ENCODE measurements around the gene CCNI2.
"Not testable (repeated sequence)": the region's sequence is repeated elsewhere in the genome, so short reads cannot be mapped to it uniquely, and the experiment has no call there.

CCNI2 gene

DNA sequence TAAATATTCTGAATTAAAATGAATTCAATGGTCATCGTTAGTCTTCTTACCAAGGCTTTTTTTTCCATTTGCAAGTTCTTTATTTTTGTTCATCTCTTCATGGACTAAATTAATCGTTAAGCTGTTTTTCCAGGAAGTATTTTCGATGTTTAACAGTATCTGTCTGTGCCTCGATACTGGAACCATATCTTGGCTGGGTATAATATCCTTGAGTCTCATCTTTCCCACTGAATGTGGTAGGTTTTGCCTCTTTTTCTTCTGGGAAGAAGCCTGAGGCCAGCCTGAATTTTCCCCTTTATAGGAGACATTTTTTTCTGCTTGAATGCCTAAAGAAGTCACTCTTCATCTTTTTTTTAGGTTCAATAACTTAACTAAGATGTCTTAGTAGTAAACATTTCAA is 33.8 kb downstream of the CCNI2 start:
- DNase-seq (ENCODE audit: low read depth), result no peak

DNA sequence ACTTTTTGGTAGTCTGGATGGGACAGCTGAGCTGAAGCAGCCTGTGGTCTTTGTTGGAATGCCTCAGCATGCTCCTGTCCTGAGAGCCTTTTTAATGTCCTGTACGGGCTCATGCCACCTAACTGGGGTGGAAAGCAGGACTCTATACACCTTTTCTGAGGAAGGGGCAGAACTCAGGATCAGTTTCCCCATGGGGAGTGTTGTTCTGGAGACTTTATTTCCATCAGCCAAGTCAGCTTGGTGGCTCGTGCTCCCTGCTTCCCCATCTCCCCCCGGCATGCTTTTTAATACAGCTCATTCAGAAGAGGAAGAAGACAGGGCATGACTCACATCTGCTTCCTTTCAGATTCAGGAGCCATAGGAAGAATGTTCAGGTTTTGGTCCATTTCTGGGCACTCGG is 34.9 kb downstream of the CCNI2 start:
- DNase-seq (ENCODE audit: low read depth), result no peak

GRCh38 chr5:132785365-132785764 is 38.1 kb downstream of the CCNI2 start:
- DNase-seq (ENCODE audit: low read depth), result no peak

DNA sequence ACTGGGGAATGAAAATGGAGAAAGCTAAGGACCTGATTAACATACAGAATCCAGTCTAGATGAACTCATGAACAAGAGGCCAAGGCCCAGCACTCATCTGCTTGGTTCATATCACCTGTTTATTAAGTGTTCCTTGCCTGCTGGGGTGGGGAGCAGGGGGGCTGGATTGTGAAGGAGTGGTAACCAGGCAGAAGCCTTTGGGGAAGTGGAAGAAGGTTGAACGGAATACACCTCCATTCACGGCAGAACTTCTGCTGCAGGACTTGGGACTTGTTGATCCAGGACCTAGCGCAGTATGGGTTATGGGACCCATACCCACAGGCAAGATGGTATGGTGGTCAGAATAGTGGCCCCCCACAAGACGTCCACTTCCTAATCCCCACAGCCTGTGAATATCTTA is 38.6 kb downstream of the CCNI2 start:
- DNase-seq (ENCODE audit: low read depth), result no peak

- DNase-seq (ENCODE audit: low read depth), result no peak
Measured at GRCh38 chr5:132787076-132787475, 39.9 kb downstream of the CCNI2 start.

DNA sequence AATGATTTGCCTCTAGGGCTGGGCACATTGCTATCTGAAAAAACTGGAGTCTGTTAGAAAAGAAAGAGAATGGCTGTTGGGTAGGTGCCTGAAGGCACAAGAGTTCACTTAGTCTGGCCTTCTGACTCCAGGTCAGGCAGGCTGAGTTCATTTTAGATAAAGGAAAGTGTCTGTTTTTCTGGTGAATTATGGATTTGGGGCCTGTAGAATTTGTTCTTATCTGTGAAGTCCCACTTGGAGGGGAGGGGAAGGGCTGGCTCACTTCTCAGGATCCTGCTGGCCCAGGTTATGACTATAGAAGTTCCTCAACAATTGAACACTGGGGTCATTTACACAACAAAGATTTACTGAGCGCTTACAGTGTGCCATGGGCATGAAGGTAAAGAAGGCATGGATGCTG is 41.3 kb downstream of the CCNI2 start:
- DNase-seq (ENCODE audit: low read depth), result no peak

DNA sequence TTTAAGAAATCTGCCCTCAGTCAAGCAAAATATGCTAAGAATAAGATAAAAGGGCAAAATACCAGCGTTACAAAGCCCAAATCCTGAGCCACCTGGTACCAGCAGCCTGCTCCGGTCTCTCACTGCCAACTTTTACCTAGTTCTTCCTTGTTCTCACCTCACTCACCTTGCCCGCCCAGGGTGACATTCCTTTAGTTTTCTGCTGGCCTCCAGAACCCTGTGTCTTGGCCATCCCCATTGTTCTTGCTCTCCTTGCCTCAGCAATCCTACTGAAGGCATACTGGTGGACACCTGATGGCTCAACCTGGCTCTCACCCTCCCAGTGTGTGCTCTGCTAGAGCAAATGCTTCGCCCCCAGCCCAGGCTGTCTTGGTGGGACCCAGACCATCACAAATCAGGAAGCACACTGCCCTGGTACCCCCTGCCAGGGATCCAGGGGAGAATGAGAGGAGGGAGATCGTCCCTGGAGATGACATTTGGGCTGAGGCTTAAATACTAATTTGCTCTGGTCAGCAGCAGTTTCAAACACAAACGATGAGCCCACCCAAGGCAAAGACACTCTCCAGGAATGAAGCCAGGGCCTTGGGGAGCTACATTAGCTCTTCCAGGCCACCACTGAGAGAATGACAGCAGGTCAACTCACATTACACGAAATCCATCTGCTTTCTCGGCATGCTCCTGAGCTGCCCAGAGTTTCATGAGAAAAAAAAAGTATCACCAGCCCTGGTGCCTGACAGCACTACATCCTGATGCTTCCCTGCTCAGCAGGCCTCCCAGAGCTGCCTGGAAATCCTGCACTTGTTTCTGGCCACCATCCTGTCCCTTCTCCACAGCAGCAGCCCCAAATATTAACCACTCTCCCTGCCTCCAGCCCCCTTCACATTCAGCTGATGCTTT is 42.0 kb downstream of the CCNI2 start:
- DNase-seq (ENCODE audit: low read depth), result no peak

DNA sequence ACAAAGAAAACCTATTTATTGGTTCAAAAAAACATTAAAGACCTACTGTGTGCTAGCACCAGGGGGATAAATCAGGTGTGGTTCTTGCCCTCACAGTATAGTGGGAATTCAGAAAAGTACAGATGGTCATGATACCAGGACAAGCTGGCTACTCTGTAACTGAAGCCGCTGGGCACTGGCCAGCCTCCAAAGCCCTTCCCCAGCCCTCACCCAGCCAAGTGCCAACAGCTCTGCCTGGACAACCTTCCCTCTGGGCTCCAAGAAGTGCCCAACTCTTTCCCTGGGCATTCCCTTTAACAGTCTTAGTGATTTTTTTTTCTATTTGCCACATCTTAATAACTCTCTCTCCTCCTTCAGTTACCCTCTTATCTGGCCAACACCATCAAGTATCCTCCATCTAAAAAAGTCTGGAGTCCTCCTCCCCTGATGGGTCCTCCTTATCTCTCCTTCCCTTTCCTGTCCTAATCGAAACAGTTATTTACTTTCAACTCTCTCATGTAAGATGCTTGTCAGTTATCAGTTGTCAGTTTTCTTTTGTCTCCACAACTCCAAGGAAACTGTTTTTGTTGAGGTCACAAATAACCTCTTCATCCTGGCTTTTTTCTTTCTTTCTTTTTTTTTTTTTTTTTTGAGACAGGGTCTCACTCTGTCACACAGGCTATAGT is 43.1 kb downstream of the CCNI2 start:
- DNase-seq (ENCODE audit: low read depth), result no peak

DNA sequence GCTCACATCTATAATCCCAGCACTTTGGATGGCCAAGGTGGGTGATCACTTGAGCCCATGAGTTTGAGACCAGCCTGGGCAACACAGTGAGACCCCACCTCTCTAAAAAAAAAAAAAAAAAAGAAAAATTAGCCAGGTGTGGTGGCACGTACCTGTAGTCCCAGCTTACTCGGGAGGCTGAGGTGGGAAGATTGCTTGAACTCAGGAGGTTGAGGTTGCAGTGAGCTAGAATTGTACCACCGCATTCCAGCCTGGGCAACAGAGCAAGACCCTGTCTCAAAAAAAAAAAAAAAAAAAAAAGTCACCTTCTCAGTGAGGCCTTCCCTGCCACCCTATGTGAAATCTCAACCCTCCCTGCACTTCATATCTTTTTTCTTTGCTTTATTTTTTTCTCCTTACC is 43.8 kb downstream of the CCNI2 start:
- DNase-seq (ENCODE audit: low read depth), result no peak

GRCh38 chr5:132797651-132798050 is 50.4 kb downstream of the CCNI2 start:
- no peak for DNase-seq (ENCODE audit: low read depth)

GRCh38 chr5:132799392-132799791 is 52.2 kb downstream of the CCNI2 start:
- DNase-seq (ENCODE audit: low read depth), result no peak

GRCh38 chr5:132800545-132800944 is 53.3 kb downstream of the CCNI2 start:
- no peak for DNase-seq (ENCODE audit: low read depth)

GRCh38 chr5:132802044-132802684 is 54.9 kb downstream of the CCNI2 start:
- no peak for DNase-seq (ENCODE audit: low read depth)

DNA sequence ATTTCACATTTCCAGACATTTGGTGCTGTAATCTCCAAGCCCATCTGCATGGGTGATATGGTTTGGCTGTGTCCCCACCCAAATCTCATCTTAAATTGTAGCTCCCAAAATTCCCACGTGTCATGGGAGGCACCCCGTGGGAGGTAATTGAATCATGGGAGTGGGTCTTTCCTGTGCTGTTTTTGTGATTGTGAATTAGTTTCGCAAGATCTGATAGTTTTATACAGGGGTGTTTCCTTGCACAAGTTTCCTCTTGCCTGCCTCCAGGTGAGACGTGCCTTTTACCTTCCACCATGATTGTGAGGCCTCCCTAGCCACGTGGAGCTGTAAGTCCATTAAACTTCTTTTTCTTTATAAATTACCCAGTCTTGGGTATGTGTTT is 55.5 kb downstream of the CCNI2 start:
- DNase-seq (ENCODE audit: low read depth), result not testable (repeated sequence)

Data from fibroblast of the conjunctiva (primary cell).